Gastroesophageal sphincter (tissue), 3 donors: ENCODE measurements around the gene KIAA1217.

ENCODE experiments used
- CTCF ChIP-seq, 4 experiments: fragments of 200-600 bp in 2 of 4; fragments of 450-650 bp in 2 of 4; sonication (generic) in 1 of 4; IDR thresholded peaks; one replicate each; pipeline ENCODE4 v1.5.1; 2017 to 2019; ENCODE audit warnings: antibody characterized with exemption in 4 of 4, mild to moderate bottlenecking in 2 of 4, moderate library complexity in 2 of 4
- EP300 ChIP-seq: sonication (generic); formaldehyde crosslinking; IDR thresholded peaks from one replicate; pipeline ENCODE4 v1.6.1; 2017; ENCODE audit warnings: antibody characterized with exemption, mild to moderate bottlenecking
- POLR2A ChIP-seq, 2 donors: fragments of 450-650 bp; IDR thresholded peaks; one replicate each; pipeline ENCODE4 v1.6.1; 2017; ENCODE audit warnings: antibody characterized with exemption in 2 of 2, mild to moderate bottlenecking in 2 of 2, moderate library complexity in 1 of 2
- POLR2AphosphoS5 ChIP-seq: sonication (generic); formaldehyde crosslinking; IDR thresholded peaks from one replicate; pipeline ENCODE4 v1.6.1; 2017; ENCODE audit warnings: antibody characterized with exemption

- TF ChIP-seq CTCF (IDR thresholded peaks at IDR 0.05), result no peak
- TF ChIP-seq POLR2A (IDR thresholded peaks at IDR 0.05), result no peak
- no peak for TF ChIP-seq POLR2AphosphoS5
- TF ChIP-seq EP300, result no peak
Observed at GRCh38 chr10:24303522-24304310, 94.8 kb downstream of the KIAA1217 start.
